Measurements from ENCODE around the gene RPS15A. TPM values are rescaled to one million over a fixed set of nuclear protein-coding genes. Genes with fewer than 3 reads are reported as not detected.

Gene RPS15A
- total and polyA plus RNA-seq, 2 of the 8 experiments (the other 6 are each of a cell fraction or from before 2014, with no cell fraction given), result 1,784 to 5,666 TPM

GRCh38 chr16:18827890-18828289, 37.8 kb upstream of the RPS15A start:
- DNase-seq (ENCODE audit: low read depth in 1 of 2, low spot score in 2 of 2) (no peak), FAIRE-seq (no peak)
- no peak overlapping the region for H3K23ac ChIP-seq (ENCODE audit: insufficient read length)
- 82% methylated on average over 4 of the region's 4 CpGs; no CpG with 5 or more reads in 1 of the 2 experiments for WGBS, 2 experiments (ENCODE audit: extremely low coverage in 1 of 2, insufficient coverage in 1 of 2, insufficient read length in 1 of 2, insufficient replicate concordance in 2 of 2, low coverage in 1 of 2, low lambda C conversion rate in 2 of 2, missing lambda C conversion rate in 1 of 2)
- ChIA-PET POLR2A (ENCODE audit: partially characterized antibody) (interaction anchor here (1.2 to 3.2 kb wide), 3 partner anchors 24 to 38 kb away, joined by 4 to 13 read pairs (median 7); partner anchors contain the start of gene RPS15A), CTCF (ENCODE audit: partially characterized antibody) (no interaction called here)
- no peak overlapping the region for H2BK12ac ChIP-seq (ENCODE audit: low read depth, low read length)
- H3K9ac ChIP-seq (replicated peaks in 1 of 4; ENCODE audit: extremely low read depth in 1 of 4, low read depth in 3 of 4, low read length in 3 of 4), result no peak overlapping the region
- TF ChIP-seq GTF2F1 (IDR thresholded peaks at IDR 0.05; ENCODE audit: borderline replicate concordance, low read depth, low read length) (no peak), SAP30 (IDR thresholded peaks at IDR 0.05; ENCODE audit: insufficient read depth, insufficient replicate concordance, low read length) (no peak), CREB1 (IDR thresholded peaks at IDR 0.05) (no peak), CBX5 (IDR thresholded peaks at IDR 0.05; ENCODE audit: low read depth, low read length) (no peak), CBX8 (IDR thresholded peaks at IDR 0.05; ENCODE audit: borderline replicate concordance, low read depth, low read length) (no peak), RNF2 (IDR thresholded peaks at IDR 0.05; ENCODE audit: borderline replicate concordance, low read depth, low read length, missing control alignments, poor library complexity, severe bottlenecking) (no peak)
- no peak overlapping the region for H3K18ac ChIP-seq (ENCODE audit: extremely low read depth, low read length)
- H3K9me3 ChIP-seq (ENCODE audit: insufficient read depth in 2 of 2, low read depth in 1 of 2, low read length in 1 of 2), result no peaks in the 10 kb centered on the region
- H3K27ac ChIP-seq (ENCODE audit: low read depth, low read length), result no peak overlapping the region
- no peak overlapping the region for H4K5ac ChIP-seq (ENCODE audit: insufficient read length, low read depth, low read length)
- H3K4ac ChIP-seq (replicated peaks; ENCODE audit: insufficient read length, low read depth, low read length), result no peak overlapping the region
- H3K4me3 ChIP-seq (ENCODE audit: extremely low read depth in 1 of 4, insufficient read depth in 2 of 4, low read depth in 3 of 4, low read length in 4 of 4), result no peak overlapping the region
- H2BK5ac ChIP-seq (ENCODE audit: low read depth, low read length), result no peak overlapping the region
- no peaks in the 10 kb centered on the region for H3K23me2 ChIP-seq (ENCODE audit: low read depth, low read length)
- H2BK15ac ChIP-seq (ENCODE audit: low read length), result no peak overlapping the region
- no peak overlapping the region for H2AFZ ChIP-seq (ENCODE audit: low read length)
- no peaks in the 10 kb centered on the region for H3K79me1 ChIP-seq (ENCODE audit: low read depth, low read length)
- peaks cover 8 to 50% (median 41%) of the 10 kb centered on the region in 4 experiments; a peak in 7 of 8 replicates for H3K36me3 ChIP-seq (ENCODE audit: control insufficient read depth in 2 of 4, insufficient read depth in 4 of 4, low read length in 3 of 4)
- no peak overlapping the region for H3K56ac ChIP-seq (replicated peaks; ENCODE audit: insufficient read length, low read depth, low read length)
- H2BK20ac ChIP-seq (ENCODE audit: low read length), result no peak overlapping the region
- no peak overlapping the region for H2AK5ac ChIP-seq (ENCODE audit: low read depth, low read length)
- H3K27me3 ChIP-seq (replicated peaks in 1 of 4; ENCODE audit: control insufficient read depth in 3 of 4, extremely low read depth in 1 of 4, insufficient read depth in 3 of 4, low read length in 3 of 4), result no peaks in the 10 kb centered on the region
- no peak overlapping the region for H3K4me2 ChIP-seq (ENCODE audit: insufficient read depth in 1 of 2, low read depth in 2 of 2, low read length in 2 of 2)
- H3K4me1 ChIP-seq (replicated peaks in 1 of 4; ENCODE audit: control insufficient read depth in 3 of 4, insufficient read depth in 4 of 4, low read length in 3 of 4), result no peaks in the 10 kb centered on the region
- no peaks in the 10 kb centered on the region for H3K79me2 ChIP-seq (ENCODE audit: control insufficient read depth in 1 of 2, insufficient read depth in 2 of 2, low read length in 2 of 2)
- H4K20me1 ChIP-seq (replicated peaks in 1 of 2; ENCODE audit: control insufficient read depth in 1 of 2, insufficient read depth in 2 of 2, low read length in 2 of 2), result peaks cover 0 to 2% of the 10 kb centered on the region in 2 experiments
- no peak overlapping the region for H3K14ac ChIP-seq (ENCODE audit: insufficient read length)
- no peak overlapping the region for H4K8ac ChIP-seq (ENCODE audit: extremely low read depth, insufficient read depth, low read length)
- no peak overlapping the region for H4K91ac ChIP-seq (replicated peaks; ENCODE audit: insufficient read length, low read length)
- no peak overlapping the region for H2BK120ac ChIP-seq (replicated peaks; ENCODE audit: low read depth, low read length)
